Measurements from ENCODE around the gene STXBP1. TPM values are rescaled to one million over a fixed set of nuclear protein-coding genes. Genes with fewer than 3 reads are reported as not detected.
A peak's percentile ranks its signal among the peaks of the same experiment; 100 is the strongest.

The STXBP1 gene
- total and polyA plus RNA-seq, 9 of the 15 experiments (the other 6 are each of a cell fraction or from before 2014, with no cell fraction given): 4.6 to 35.1 (median 9.7) TPM

DNA sequence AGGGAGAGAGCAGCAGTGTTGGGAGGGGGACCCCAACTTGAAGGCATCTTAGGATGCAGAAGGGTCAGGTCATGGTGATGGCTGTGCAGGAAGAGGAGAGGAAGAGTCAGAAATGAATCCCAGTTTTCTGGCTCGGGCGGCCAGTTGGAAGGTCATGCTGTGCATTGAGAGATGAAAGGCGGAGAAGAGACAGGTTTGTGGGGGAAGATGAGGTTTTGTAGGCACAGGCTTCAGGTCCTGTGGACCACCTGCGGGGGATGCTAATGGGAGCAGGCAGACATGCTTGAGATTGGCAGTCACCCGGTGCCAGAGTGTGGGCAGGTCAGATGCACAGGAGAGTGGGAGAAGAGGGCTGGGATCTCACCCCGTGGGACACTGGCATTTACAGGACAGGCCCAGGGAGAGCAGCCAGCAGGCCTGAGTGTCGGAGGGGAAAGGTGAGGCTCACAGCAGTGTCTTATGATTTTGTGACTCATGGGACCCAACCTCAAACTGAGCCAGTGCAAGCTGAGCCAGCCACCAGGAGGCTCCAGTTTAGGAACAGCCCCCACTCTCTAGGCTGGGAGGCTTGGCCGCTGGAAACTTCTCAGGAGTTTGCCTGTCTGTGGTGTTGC lies 17.5 kb downstream of the STXBP1 start (continued):
- TF ChIP-seq NR2C2 (CRISPR knock-in tag; IDR thresholded peaks at IDR 0.05): no peak
- TF ChIP-seq NR2C2 (tag; IDR thresholded peaks at IDR 0.05): peak; percentile 52
- TF ChIP-seq, protein P1, sequence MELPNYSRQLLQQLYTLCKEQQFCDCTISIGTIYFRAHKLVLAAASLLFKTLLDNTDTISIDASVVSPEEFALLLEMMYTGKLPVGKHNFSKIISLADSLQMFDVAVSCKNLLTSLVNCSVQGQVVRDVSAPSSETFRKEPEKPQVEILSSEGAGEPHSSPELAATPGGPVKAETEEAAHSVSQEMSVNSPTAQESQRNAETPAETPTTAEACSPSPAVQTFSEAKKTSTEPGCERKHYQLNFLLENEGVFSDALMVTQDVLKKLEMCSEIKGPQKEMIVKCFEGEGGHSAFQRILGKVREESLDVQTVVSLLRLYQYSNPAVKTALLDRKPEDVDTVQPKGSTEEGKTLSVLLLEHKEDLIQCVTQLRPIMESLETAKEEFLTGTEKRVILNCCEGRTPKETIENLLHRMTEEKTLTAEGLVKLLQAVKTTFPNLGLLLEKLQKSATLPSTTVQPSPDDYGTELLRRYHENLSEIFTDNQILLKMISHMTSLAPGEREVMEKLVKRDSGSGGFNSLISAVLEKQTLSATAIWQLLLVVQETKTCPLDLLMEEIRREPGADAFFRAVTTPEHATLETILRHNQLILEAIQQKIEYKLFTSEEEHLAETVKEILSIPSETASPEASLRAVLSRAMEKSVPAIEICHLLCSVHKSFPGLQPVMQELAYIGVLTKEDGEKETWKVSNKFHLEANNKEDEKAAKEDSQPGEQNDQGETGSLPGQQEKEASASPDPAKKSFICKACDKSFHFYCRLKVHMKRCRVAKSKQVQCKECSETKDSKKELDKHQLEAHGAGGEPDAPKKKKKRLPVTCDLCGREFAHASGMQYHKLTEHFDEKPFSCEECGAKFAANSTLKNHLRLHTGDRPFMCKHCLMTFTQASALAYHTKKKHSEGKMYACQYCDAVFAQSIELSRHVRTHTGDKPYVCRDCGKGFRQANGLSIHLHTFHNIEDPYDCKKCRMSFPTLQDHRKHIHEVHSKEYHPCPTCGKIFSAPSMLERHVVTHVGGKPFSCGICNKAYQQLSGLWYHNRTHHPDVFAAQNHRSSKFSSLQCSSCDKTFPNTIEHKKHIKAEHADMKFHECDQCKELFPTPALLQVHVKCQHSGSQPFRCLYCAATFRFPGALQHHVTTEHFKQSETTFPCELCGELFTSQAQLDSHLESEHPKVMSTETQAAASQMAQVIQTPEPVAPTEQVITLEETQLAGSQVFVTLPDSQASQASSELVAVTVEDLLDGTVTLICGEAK (IDR thresholded peaks at IDR 0.05): no peak
- TF ChIP-seq, protein P1 (CRISPR knock-in tag; IDR thresholded peaks at IDR 0.05): no peak
- TF ChIP-seq, protein P2, sequence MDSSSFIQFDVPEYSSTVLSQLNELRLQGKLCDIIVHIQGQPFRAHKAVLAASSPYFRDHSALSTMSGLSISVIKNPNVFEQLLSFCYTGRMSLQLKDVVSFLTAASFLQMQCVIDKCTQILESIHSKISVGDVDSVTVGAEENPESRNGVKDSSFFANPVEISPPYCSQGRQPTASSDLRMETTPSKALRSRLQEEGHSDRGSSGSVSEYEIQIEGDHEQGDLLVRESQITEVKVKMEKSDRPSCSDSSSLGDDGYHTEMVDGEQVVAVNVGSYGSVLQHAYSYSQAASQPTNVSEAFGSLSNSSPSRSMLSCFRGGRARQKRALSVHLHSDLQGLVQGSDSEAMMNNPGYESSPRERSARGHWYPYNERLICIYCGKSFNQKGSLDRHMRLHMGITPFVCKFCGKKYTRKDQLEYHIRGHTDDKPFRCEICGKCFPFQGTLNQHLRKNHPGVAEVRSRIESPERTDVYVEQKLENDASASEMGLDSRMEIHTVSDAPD (CRISPR knock-in tag; IDR thresholded peaks at IDR 0.05): no peak
- TF ChIP-seq, protein P3, sequence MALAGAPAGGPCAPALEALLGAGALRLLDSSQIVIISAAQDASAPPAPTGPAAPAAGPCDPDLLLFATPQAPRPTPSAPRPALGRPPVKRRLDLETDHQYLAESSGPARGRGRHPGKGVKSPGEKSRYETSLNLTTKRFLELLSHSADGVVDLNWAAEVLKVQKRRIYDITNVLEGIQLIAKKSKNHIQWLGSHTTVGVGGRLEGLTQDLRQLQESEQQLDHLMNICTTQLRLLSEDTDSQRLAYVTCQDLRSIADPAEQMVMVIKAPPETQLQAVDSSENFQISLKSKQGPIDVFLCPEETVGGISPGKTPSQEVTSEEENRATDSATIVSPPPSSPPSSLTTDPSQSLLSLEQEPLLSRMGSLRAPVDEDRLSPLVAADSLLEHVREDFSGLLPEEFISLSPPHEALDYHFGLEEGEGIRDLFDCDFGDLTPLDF (CRISPR knock-in tag; IDR thresholded peaks at IDR 0.05): no peak
- TF ChIP-seq NFIX (CRISPR knock-in tag; IDR thresholded peaks at IDR 0.05; ENCODE audit: low read depth): no peak
- TF ChIP-seq ZSCAN32 (CRISPR knock-in tag; IDR thresholded peaks at IDR 0.05): no peak
- TF ChIP-seq NFATC3 (IDR thresholded peaks at IDR 0.05): no peak
- peak; percentile 39; the same call in 1 of the 2 replicates for TF ChIP-seq JUN (IDR thresholded peaks at IDR 0.05; ENCODE audit: borderline replicate concordance, low read depth, low read length)
- TF ChIP-seq JUN (CRISPR knock-in tag; IDR thresholded peaks at IDR 0.05; ENCODE audit: borderline replicate concordance): no peak
- no peak for TF ChIP-seq GTF2E2 (tag; IDR thresholded peaks at IDR 0.05)
- peak; percentile 11; the same call in 1 of the 2 replicates for TF ChIP-seq SMARCA5 (IDR thresholded peaks at IDR 0.05)
- TF ChIP-seq NCOR1 (IDR thresholded peaks at IDR 0.05): no peak
- TF ChIP-seq MAZ (CRISPR knock-in tag; conservative IDR thresholded peaks at IDR 0.05 in 1 of 2, IDR thresholded peaks at IDR 0.05 in 1 of 2): 0 out of 4 replicates have a peak, but pooled peaks of 1 of the 2 experiments have one; percentile 62
- peak; percentile 65; the same call in 1 of the 2 replicates for TF ChIP-seq JUND (IDR thresholded peaks at IDR 0.05; ENCODE audit: borderline replicate concordance, low read depth, low read length)
- TF ChIP-seq JUND (tag; IDR thresholded peaks at IDR 0.05; ENCODE audit: borderline replicate concordance, low read depth, low read length): no peak; the same call in 2 of the 3 replicates

All from K562 (cell line).